ENCODE results near the gene PPP1R18. TPM values are rescaled to one million over a fixed set of nuclear protein-coding genes. Genes with fewer than 3 reads are reported as not detected.
A peak's percentile ranks its signal among the peaks of the same experiment; 100 is the strongest.

Gene PPP1R18
- total RNA-seq, 2 donors from 2014 or later: 6.3 to 16.7 TPM

DNA sequence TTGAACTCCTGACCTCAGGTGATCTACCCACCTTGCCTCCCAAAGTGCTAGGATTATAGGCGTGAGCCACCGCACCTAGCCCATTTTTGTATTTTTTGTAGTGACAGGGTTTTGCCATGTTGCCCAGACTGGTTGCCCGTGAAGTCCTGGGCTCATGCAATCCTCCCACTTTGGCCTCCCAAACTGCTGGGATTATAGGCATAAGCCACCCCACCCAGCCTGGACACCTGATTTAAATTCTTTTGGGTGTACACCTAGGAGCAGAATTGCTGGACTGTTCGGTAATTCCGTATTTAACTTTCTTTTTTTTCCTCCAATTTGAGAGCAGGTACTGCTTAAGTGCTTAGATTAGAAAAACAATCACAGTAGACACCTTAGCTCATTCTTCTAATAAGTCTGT lies 10.0 kb upstream of the PPP1R18 start:
- intact Hi-C loops (cut with DNase I, micrococcal nuclease): no loop called here
- ATAC-seq (no peak), DNase-seq (no peak)

DNA sequence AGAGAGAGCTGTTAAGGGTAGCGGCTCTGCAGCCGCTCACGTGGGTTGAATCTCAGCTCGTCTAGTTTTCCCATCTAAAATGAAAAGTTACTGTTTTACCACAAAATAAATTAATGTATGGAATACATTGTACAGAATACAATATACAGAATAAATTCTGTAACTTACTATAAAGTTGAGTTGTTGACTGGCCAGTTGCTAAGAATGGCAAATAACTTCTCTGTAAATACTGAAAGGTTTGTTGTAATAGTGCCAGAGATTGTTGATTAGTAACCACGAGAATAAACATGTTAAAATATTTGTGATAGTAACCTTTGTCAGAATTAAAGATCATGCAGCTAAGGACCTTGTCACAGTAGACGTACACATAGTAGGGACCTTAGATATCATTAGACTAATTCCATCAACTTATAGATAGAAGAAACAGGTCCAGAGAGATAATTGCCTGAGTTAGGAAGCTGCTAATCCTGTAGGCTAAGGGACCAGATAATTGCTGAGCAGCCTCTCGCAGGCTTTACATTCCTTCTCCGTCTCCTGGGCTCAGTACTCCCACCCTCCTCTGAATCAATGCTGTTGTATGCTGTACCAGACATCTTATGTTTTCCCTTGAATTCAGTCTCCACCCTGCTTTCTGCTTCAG lies 4.9 kb upstream of the PPP1R18 start:
- ATAC-seq (no peak), DNase-seq (no peak)
- intact Hi-C loops (cut with DNase I, micrococcal nuclease): no loop called here

DNA sequence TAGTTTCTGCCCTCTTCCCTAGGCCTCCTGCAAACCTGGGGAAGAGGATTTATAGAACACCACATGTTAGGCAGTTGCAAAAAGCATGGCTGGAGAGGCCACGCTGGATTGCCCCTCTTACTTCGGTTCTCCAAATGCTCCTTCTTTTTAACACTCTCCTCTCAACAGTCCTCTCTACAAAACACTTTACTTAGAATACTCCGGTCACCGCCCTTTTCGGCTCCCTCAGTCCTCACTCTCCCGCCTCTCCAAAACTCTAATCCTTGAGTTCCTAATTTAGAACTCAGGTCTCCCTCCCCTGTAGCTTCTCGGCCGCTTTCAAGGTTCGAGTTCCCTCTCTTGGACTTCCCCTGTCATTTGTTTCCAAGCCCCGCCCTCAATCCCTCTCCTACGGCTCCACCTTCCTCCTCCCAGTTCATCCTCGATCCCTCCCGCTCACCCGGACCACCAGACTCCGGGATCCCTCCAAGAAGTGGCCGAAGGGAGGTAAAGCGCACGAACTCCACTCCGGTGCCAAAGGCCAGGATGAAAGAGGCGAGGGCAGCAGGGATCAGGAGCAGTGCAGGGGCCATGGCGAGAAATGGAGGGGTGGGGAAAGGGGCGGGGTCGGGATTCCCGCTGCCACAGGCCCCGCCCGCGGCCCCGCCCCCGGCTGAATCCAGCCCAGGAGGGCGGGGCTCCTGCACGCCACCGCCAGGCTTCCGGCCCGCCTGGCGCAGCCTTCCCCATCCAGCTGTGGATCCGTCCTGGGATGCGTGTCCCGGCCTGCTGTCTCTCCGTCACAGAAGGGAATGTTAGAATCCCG lies 4.2 kb upstream of the PPP1R18 start, which contains the start of gene NRM:
NRM (minus strand) TSS at position 582 of the 805 bp plus-strand sequence; CDS start at position 572, 10 bp downstream.
- peak; percentile 91 to 92 for DNase-seq
- peak; percentile 87 for ATAC-seq
- intact Hi-C loops (cut with DNase I, micrococcal nuclease): no loop called here

DNA sequence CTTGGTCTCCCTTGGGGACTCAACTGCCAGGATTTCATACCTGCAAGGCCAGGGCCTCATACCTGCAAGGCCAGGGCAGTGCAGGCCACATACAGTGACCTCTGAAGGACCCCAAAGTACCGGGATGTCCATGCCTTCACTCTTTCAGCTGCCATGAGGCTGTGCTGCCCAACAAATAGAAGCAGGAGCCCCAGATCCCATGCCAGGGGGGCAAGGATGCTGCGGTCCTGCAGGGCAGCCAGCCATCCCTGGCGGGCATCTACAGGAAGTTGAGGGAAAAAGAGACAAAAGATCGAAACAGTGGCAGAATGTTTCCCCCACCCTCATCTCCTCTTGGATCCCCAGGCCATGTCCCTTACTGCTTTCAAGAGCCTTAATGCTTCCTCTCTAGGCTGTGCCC lies 3.5 kb upstream of the PPP1R18 start:
- intact Hi-C loops (cut with DNase I, micrococcal nuclease): no loop called here
- no peak for DNase-seq
- ATAC-seq: no peak

DNA sequence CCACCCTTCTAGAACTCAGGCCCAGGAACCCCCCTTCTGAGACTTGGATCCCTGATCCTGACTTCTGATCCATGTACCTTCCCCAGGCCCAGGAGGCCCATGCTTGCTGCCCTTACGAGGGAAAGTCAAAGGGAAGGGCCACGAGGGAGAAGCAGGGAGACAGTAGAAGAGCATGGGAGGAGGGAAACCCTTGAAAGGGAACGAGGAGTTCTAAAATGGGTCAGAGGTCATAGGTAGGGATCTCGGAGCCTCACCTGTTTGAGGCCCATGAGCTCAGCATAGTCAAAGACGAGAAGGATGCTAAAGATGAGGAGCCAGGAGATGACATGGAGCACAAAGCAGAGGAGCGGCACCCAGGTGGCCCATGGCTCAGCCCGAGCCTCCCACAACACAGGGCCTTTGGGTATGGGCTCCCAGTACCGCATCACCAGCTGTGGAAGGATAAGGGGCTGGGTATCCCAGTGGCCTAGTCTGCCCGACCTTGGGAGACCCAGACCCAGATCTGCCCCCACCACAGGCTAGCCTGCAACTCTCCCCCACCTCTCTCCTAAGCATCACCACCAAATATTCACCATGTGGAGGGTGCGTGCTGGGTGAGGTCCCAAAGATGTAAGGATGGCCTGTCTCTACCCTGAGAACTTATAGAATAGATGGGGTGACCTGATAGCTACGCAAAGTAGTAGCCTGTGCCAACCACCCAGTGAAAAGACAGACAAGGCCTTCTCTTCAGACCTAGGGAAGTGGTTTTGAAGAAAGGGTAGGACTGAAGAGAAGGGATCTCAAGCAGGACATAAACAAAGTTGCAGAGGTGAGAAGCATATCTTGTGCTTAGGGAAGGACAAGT lies 2.8 kb upstream of the PPP1R18 start:
- DNase-seq (no peak), ATAC-seq (no peak)
- intact Hi-C loops (cut with DNase I, micrococcal nuclease): no loop called here

DNA sequence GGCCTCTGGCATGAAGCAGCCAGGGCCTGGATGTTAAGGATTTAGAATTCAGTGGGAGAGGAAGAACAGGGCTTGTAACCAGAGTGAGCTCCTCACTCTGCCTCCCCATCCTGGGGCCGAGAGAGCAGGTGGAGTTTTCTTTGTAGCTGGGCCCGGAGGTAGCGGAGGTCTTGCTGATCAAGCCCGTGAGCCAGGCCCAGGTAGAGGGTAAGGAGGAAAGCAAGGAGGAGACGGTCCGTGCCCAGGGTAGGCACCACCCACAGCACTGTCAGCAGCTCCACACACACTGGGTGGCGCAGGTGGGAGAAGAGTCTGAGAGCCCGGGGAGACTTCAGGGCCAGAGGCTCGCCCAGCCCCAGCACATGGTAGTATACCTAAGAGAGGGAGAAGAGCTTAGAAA lies 2.1 kb upstream of the PPP1R18 start:
- peak in 1 of 2 donors; percentile 38 for DNase-seq
- intact Hi-C loops (cut with DNase I, micrococcal nuclease): no loop called here
- no peak for ATAC-seq

DNA sequence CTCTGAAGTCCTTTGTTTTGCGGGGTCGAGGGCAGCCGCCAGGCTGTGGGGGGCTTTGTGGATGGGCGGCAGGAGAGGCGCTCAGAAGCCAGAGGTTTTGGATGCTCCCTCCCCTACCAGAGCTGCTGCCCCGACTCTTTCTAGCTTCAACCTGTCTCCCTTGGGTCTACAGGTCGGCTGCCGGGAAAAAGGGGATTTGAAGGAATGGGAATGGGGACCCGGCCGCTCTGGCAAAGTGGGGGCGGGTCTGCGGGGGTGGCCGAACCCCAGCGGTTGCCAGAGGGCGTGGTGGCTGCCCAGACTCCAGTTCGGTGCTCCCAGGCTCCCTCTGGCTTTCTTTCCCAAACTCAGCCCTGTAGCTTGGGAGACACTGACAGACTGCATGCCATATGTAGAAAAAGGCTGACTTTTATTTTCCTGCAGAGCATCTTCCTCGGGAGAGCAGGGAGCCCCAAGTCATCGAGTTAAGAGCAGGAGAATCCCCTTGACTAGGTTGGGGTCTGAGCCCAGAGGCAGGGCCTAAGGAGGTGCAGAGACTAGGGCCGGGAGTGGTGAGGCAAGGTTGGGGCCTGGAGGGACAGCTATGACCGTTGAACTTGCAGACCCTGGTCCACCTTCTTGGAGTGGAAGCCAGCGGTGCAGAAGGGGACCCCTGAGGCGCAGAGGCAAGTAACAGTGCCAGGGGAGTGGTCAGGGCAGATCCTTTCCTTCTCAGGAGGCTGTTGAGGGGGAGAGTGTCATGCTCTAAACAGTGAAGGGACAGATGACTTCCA lies 1.4 kb upstream of the PPP1R18 start:
- intact Hi-C loops (cut with DNase I, micrococcal nuclease): no loop called here
- ATAC-seq (no peak), DNase-seq (peak in 1 of 2 donors; percentile 33)

DNA sequence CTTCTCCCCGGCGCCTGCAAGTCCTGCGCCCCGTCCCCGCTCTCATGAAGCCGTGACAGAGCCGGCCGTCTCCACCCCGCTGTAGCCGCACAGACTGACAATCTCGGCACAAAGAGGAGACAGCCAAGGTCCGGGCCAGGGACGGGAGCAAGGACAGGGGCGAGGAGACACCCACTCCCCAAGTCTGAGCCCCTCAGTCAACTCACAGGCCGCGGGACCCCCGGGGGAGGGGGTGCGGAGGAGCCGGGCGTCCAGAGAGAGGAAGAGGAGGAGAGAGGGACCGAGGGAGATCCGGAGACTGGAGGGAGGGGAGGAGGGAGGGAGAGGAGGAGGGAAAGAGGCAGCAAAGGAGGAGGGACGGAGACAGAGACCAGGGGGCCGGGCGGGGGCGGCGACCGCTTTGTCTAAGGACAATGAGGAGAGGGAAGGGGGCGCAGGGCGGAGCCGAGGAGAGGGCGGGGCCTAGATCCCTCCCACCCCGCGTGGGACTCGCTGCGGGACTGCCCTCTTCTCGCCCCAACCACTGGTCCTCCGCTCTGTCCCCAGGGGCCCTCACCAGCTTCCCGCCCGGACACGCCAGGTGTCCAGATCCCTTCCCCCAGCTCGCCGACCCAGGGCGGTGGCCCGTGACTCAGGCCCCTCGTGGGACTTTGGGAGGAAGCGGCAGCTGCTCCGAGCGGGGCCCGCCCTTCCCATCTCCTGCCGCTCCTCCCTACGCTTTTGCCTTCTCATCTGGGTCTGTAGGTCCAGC lies 638 bp upstream of the PPP1R18 start:
- ATAC-seq: peak; percentile 53
- intact Hi-C loops (cut with DNase I, micrococcal nuclease): no loop called here
- peak; percentile 88 to 93 for DNase-seq

DNA sequence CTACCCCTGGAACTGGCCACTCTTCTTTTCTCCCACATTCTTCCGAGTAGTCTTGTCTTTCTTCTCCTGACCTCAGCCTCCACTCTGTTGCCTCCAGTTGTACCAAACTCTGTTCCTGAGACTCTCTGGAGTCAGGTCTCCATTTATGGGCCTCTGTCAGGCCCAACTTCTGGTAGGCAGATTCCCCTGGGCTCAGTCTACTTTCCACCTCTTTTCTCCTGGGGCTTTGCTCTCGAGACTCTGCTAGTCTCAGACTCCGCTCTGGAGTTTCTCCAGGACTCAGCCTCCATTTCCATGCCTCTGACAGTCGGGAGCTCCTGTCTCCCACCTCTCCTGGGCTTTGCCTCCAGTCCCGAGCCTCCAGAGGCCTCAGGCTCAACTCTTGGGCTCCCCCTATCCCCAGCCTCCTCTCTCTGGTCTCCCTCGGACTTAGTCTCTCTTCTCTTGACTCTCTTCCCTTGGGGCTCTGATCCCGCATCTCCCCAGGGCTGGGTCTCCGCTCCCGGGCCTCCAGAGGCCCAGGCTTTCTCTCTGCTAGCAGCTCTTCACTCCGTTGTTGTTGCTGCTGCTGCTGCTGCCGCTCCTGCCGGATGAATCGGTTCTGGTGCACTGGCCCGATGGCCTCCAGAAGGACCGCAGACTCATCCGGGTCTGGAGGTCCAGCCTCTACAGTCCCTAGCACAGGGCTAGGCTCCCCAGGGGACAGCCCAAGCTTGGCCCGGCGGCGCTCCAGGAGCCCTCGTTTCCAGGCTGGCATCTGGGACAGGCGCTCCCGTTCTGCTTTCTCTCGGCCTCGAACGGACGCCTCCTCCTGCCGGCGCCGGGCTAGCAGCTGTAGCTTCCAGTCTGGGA lies 1.1 kb downstream of the PPP1R18 start:
- intact Hi-C loops (cut with DNase I, micrococcal nuclease): no loop called here
- ATAC-seq (no peak), DNase-seq (peak in 1 of 2 donors; percentile 32)

DNA sequence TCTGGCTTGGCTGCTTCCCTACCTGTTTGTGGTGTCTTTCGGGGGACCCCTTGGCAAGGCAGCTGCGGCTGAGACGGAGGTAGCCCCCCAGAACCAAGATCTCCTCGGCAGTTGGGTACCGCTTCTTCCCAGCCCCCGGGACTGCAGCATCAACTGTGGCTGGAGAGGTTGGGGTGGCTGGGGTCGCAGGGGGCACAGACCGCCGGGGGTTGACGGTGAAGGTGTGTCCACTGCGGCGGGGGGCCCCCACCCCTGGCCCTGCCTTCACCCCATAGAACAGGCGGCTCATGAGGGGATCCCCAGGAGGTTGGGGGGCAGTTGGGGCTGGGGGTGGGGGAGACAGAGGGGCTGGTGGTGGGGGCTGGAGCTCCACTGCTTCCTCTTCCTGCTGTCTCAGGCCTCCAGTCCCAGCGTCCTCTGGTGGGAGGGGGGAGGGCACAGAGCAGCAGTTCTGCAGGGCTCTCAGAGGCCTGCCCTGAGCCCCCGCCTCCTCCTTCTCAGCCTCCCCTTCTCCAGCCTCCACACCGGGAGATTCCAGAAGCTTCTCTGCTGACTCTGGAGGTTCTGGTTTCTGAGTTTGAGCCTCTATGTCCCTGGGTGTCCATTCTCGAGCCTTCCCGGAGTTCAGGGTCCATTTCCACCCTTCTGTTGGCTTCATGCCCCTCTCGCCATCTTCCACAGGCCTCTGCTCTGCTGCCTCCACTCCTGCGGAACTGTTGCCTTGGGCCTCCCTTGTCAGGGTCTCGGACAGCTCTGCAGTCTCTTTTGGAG lies 1.9 kb downstream of the PPP1R18 start:
- ATAC-seq: no peak
- DNase-seq: peak; percentile 65 to 76
- intact Hi-C loops (cut with DNase I, micrococcal nuclease): no loop called here

DNA sequence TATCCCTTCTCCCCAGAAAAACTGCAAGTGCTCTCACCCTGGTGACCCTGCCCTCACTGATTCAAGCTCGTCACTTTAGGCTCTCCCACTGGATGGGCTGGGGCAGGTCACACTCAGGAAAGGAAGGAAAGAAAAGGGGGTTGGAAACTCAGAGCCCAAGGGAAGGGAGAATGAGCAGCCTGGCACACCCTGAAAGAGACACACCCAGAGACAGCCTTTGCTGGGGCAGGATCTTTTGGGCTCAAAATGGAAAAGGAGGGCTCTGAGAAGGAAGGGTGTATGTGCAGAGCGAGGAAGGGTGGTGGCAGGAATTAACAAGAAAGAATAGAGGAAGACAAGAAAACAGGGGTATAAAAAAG lies 2.5 kb downstream of the PPP1R18 start:
- ATAC-seq (no peak), DNase-seq (no peak)
- intact Hi-C loops (cut with DNase I, micrococcal nuclease): no loop called here

DNA sequence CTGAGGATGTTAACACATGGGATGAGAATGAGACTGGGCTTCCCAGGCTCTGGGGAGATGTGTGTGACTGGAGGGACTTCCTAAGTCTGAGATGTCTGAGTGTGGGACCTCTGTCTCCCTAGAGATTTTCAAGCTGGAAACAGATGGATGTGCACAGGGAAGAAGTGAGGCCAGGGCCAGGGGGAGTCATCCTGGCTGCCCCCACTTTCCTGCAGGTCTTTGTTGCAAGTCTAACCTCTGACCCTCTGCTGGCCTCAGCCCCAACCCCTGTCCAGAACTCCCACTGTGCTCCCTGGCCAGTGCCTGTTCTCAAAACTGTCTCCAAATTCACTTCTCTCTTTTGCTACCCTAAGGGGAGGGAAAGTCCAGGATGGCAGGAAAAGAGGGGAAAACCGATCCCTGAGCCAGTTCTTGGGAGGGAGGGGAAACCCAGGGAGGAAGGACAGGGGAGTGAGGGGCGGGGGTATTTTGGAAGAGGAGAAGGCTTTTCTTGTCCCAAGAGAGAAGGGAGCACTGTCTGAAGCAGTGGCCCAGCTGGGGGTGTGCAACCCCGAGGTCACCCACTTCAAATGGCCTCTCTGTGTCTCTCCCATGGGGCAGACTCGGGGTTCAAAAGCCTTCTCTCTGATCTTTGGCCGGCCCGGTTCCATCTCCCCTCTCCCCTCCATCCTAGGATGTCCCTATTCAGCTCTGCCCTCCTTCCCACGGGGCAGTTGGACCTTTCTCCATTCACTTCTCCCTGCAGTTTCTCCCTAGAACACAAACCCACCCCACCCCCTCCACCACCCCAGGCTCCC lies 3.1 kb downstream of the PPP1R18 start:
- intact Hi-C loops (cut with DNase I, micrococcal nuclease): no loop called here
- ATAC-seq (no peak), DNase-seq (no peak)

DNA sequence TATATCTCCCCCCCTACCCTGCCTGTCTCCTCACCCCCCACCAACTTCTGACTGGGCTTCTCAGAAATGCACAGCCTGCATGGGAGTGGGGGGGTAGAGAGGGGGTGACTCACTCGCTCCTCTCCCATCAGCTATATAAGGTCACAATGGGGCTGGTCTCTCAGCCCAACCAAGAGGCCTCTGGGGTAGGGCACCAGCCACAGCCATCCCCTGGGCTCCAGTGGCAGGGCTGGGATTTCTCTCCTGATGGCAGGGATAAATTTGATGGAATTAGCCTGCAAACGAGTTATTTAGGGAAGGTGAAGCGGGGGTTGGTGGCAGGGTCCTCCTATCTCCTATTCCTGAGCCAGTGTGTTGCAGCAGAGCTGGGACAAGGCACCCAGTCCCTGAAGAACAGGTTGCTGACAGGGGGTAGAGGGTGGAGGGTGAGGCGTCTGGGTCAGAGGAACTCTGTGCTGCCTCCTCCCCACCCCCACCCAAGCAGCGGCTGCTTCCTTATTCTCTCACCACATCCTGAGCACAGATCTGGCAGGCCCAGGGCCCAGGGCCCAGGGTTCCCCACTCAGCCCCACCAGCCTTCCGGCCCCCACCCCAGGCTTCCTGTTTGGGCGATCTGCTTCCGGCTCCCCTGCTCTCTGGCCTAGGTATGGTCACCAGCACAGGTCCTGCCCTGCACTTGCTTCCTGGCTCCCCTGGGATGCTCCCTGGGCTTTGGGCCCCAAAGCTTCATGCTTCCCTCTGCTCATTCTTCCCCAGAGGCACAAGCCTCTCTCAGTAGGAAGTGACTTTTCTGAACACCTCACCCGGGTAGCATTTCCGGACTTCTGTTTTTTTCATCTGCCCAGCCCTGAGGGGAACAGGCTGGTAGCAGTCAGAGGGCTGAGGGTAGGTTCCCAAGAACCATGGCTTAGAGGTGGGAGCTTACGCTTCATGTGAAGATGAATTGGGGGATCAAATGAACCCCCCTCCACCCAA lies 4.0 kb downstream of the PPP1R18 start:
- ATAC-seq (peak; percentile 24), DNase-seq (peak; percentile 81 to 87)
- intact Hi-C loops (cut with DNase I, micrococcal nuclease): no loop called here

DNA sequence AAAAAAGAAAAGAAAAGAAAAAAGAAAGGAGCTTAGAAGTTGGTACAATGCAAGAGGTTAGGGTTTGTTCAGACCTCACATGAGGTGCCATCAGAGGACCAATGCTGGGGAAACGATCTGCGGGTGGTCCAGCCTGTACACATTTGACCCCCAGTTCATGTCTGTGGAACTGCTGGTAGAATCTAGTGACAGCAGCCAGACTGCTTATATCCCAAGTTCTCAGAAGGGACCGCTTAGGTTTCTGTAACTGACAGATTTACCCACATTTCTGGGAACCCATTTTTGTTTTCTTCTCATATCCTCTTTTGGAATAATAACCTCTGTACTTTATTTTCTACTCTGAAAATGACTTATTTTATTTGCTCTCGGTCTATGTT lies 4.7 kb downstream of the PPP1R18 start:
- DNase-seq (no peak), ATAC-seq (no peak)
- intact Hi-C loops (cut with DNase I, micrococcal nuclease): no loop called here
